Endothelial cell of umbilical vein (primary cell): ENCODE results near the gene STPG4. TPM values are rescaled to one million over a fixed set of nuclear protein-coding genes. Genes with fewer than 3 reads are reported as not detected.

ENCODE experiments used
- BruUV-seq: library from RNA; stranded (reverse); fragments of 400-500 nt; replicated peaks from 2 replicates; lab custom pipeline; 2021; lab: Mats Ljungman, UMichigan
- CTCF ChIA-PET: fragments of 300-600, 350-600 bp; sonication (Branson Sonifier 250); formaldehyde crosslinking; loops from one replicate; lab custom pipeline; 2021; ENCODE audit warnings: antibody characterized with exemption, inconsistent platforms; lab: Charles Lee
- POLR2A ChIA-PET: fragments of 300-600, 350-600 bp; sonication (Branson Sonifier 250); formaldehyde crosslinking; loops from one replicate; lab custom pipeline; 2021; ENCODE audit warnings: antibody characterized with exemption, inconsistent platforms; lab: Charles Lee
- DNase-seq: peaks from one replicate; pipeline ENCODE4 v3.0.0-alpha.2; 2011; ENCODE audit warnings: low read depth, low spot score
- FAIRE-seq: peaks from 2 replicates; lab custom pipeline; 2011; peaks lifted over from hg19 to GRCh38; lab: Jason Lieb, UNC
- H2AFZ ChIP-seq: 2 replicates; pipeline ENCODE4 v1.6.0; 2012; ENCODE audit warnings: low read depth, low read length, control low read depth, inconsistent platforms
- H3K27ac ChIP-seq: 2 replicates; pipeline ENCODE4 v1.5.1; 2011; ENCODE audit warnings: low read depth, mild to moderate bottlenecking, control low read depth, low read length, moderate library complexity; ENCODE audit not compliant: insufficient read depth
- H3K27me3 ChIP-seq, 2 experiments: 2 replicates each; pipeline versions ENCODE4 v1.6.0 to v1.6.1; 2011; ENCODE audit warnings: low read length in 2 of 2, mixed read lengths in 1 of 2; ENCODE audit not compliant: control insufficient read depth in 2 of 2, insufficient read depth in 2 of 2
- H3K36me3 ChIP-seq, 2 experiments: 2 replicates in 1 of 2; 3 replicates in 1 of 2; pipeline ENCODE4 v1.5.1; 2011; ENCODE audit warnings: low read length in 2 of 2, mild to moderate bottlenecking in 1 of 2, moderate library complexity in 1 of 2; ENCODE audit not compliant: control insufficient read depth in 2 of 2, insufficient read depth in 2 of 2; ENCODE audit errors: extremely low read depth in 1 of 2
- H3K4me1 ChIP-seq: 3 replicates; pipeline ENCODE4 v1.5.1; 2011; ENCODE audit warnings: mild to moderate bottlenecking, low read length; ENCODE audit not compliant: control insufficient read depth, insufficient read depth; ENCODE audit errors: extremely low read depth
- H3K4me2 ChIP-seq: 2 replicates; pipeline ENCODE4 v1.6.1; 2011; ENCODE audit warnings: low read length, control low read depth, mixed read lengths; ENCODE audit not compliant: insufficient read depth
- H3K4me3 ChIP-seq, 3 experiments: fragments of 200-600 bp in 1 of 3; sonication (generic), shearing (Covaris generic) in 1 of 3; replicated peaks in 1 of 3; 2 replicates each; pipeline ENCODE4 v1.5.1; 2011 to 2016; ENCODE audit warnings: control low read depth in 3 of 3, low read length in 3 of 3, mild to moderate bottlenecking in 2 of 3, inconsistent platforms in 1 of 3, low read depth in 1 of 3, moderate library complexity in 1 of 3; ENCODE audit not compliant: insufficient read depth in 1 of 3
- H3K79me2 ChIP-seq: 2 replicates; pipeline ENCODE4 v1.6.0; 2012; ENCODE audit warnings: low read length, inconsistent platforms; ENCODE audit not compliant: control insufficient read depth, insufficient read depth
- H3K9ac ChIP-seq: replicated peaks from 2 replicates; pipeline ENCODE3; 2011; ENCODE audit warnings: low read length, control low read depth; ENCODE audit not compliant: insufficient read depth; ENCODE audit errors: extremely low read depth
- H3K9me1 ChIP-seq: replicated peaks from 3 replicates; pipeline ENCODE4 v1.6.0; 2011; ENCODE audit warnings: mild to moderate bottlenecking, low read length; ENCODE audit not compliant: control insufficient read depth, insufficient read depth; ENCODE audit errors: extremely low read depth
- H3K9me3 ChIP-seq: replicated peaks from 2 replicates; pipeline ENCODE4 v1.5.1; 2012; ENCODE audit warnings: low read length, inconsistent platforms; ENCODE audit not compliant: control insufficient read depth, insufficient read depth
- H4K20me1 ChIP-seq: replicated peaks from 2 replicates; pipeline ENCODE3; 2011; ENCODE audit warnings: mild to moderate bottlenecking, low read length; ENCODE audit not compliant: control insufficient read depth, insufficient read depth; ENCODE audit errors: extremely low read depth
- CTCF ChIP-seq, 2 donors: IDR thresholded peaks; 1 replicate in 1 of 2; 2 replicates in 1 of 2; pipeline ENCODE4 v1.5.1; 2011; ENCODE audit warnings: low read length in 2 of 2, mild to moderate bottlenecking in 2 of 2, moderate library complexity in 2 of 2, control low read depth in 1 of 2, inconsistent platforms in 1 of 2, low read depth in 1 of 2; ENCODE audit not compliant: insufficient read depth in 1 of 2; ENCODE audit errors: extremely low read depth in 1 of 2
- EZH2 ChIP-seq: IDR thresholded peaks from 2 replicates; pipeline ENCODE4 v1.6.1; 2012; ENCODE audit warnings: borderline replicate concordance, low read depth, mild to moderate bottlenecking, moderate library complexity, low read length, inconsistent platforms; ENCODE audit not compliant: severe bottlenecking
- FOS ChIP-seq: IDR thresholded peaks from 2 replicates; pipeline ENCODE4 v1.6.1; 2011; ENCODE audit warnings: mild to moderate bottlenecking, low read length, moderate library complexity, borderline replicate concordance; ENCODE audit not compliant: insufficient read depth
- GATA2 ChIP-seq: IDR thresholded peaks from 2 replicates; pipeline ENCODE4 v1.7.0; 2011; ENCODE audit warnings: low read depth, mild to moderate bottlenecking, moderate library complexity, mixed read lengths, low read length; ENCODE audit not compliant: insufficient read length, insufficient read depth
- JUN ChIP-seq: IDR thresholded peaks from 2 replicates; pipeline ENCODE4 v1.6.1; 2011; ENCODE audit warnings: borderline replicate concordance, low read depth; ENCODE audit not compliant: insufficient read length, insufficient read depth
- MYC ChIP-seq: IDR thresholded peaks from one replicate; pipeline ENCODE4 v1.6.1; 2011; ENCODE audit warnings: mild to moderate bottlenecking, low read depth, low read length
- POLR2A ChIP-seq: IDR thresholded peaks from 2 replicates; pipeline ENCODE4 v1.6.1; 2012; ENCODE audit warnings: low read depth, mild to moderate bottlenecking, control low read depth, low read length
- POLR2AphosphoS5 ChIP-seq: IDR thresholded peaks from 2 replicates; pipeline ENCODE4 v1.6.1; 2012; ENCODE audit warnings: low read depth, mild to moderate bottlenecking, control low read depth, low read length, moderate library complexity; ENCODE audit not compliant: insufficient read depth
- dilution Hi-C: fragments of 300-500 bp; cut with MboI; formaldehyde crosslinking; loops from one replicate; pipeline ENCODE4 v1.15.0; 2019; ENCODE audit warnings: low sequenced_read_pairs; ENCODE audit not compliant: extremely low pct_ligation_motif_present
- intact Hi-C: fragments of 100-400 bp; cut with micrococcal nuclease; formaldehyde crosslinking; loops from one replicate; pipeline ENCODE4 v1.10.0; 2022
- polyA plus RNA-seq, 4 experiments: library from polyadenylated mRNA; depleted of rRNA in 3 of 4; stranded (reverse) in 3 of 4; unstranded in 1 of 4; fragments of >200 nt; gene quantifications; 2 replicates each; pipeline versions ENCODE4 v1.2.1 to v1.2.3, GENCODE V29; 2011 to 2012; ENCODE audit warnings: missing spikeins in 1 of 4
- total RNA-seq: library from RNA; stranded (reverse); gene quantifications from 2 replicates; pipeline ENCODE4 v1.2.3, GENCODE V29; 2021
- TF ChIP-seq, protein P1 (sequence below): IDR thresholded peaks from 2 replicates; pipeline ENCODE4 v1.6.1; 2011; ENCODE audit not compliant: insufficient read depth, insufficient read length

The STPG4 gene
- total and polyA plus RNA-seq, 2 donors (not counting 3 experiments of a cell fraction or from before 2014, with no cell fraction given), result 0.53 TPM; not detected in 1

- Histone ChIP-seq H3K36me3 (no peaks in the 10 kb centered on the region), H4K20me1 (no peaks in the 10 kb centered on the region), H2AFZ (no peak overlapping the region), H3K9me3 (no peaks in the 10 kb centered on the region), H3K4me1 (no peaks in the 10 kb centered on the region), H3K27me3 (no peaks in the 10 kb centered on the region), H3K27ac (no peak overlapping the region), H3K9ac (no peak overlapping the region), H3K4me2 (no peak overlapping the region), H3K9me1 (no peaks in the 10 kb centered on the region), H3K4me3 (no peak overlapping the region), H3K79me2 (no peaks in the 10 kb centered on the region)
- dilution Hi-C loops, result no loop called here
- FAIRE-seq (no peak), DNase-seq (no peak)
- ChIA-PET CTCF (no interaction called here), POLR2A (no interaction called here)
- intact Hi-C loops, result no loop called here
- no TSS peak for BruUV-seq
- TF ChIP-seq JUN, result no peak
- TF ChIP-seq FOS, result no peak
- TF ChIP-seq POLR2A, result no peak
- TF ChIP-seq, protein P1, sequence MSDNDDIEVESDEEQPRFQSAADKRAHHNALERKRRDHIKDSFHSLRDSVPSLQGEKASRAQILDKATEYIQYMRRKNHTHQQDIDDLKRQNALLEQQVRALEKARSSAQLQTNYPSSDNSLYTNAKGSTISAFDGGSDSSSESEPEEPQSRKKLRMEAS, result no peak
- TF ChIP-seq GATA2, result no peak
- no peak for TF ChIP-seq CTCF (IDR thresholded peaks at IDR 0.05; ENCODE audit: extremely low read depth in 1 of 2, insufficient read depth in 1 of 2, low read depth in 1 of 2, low read length in 2 of 2)
- no peak for TF ChIP-seq MYC
- no peak for TF ChIP-seq EZH2
- no peak for TF ChIP-seq POLR2AphosphoS5
Measured at GRCh38 chr2:47054036-47054555, 101.0 kb downstream of the STPG4 start.
